Measurements from ENCODE around the gene TBC1D8B. TPM values are rescaled to one million over a fixed set of nuclear protein-coding genes. Genes with fewer than 3 reads are reported as not detected.

TBC1D8B gene
- total RNA-seq, 6 experiments from 2014 or later: 6.6 to 9.6 (median 8.2) TPM

DNA sequence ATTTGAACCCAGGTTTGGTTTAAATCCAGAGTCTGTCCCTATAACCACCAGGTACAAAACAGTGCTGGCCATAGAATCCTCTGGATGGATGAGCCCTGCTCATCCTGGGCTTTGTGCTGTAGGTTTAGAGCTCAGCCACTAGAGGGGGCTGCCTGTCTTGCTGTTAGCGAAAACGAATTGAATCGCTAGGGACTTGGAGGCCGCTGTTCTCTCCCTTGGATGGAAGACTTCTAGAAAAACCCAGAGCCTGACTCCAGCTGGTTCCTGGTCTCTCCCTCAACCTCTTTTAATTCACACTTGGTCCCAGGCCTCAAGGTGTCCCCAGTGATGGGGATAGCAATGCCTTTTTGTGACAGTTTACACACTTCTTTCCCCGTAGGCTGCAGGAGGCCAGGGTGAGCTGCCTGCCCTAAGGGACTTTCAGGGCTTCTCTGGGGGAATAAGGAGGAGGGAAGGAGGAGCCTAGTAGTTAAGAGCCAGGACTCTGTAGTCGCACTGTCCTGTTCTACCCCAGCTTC is 92.0 kb downstream of the TBC1D8B start:
- 16% methylated on average over 5 of the region's 6 CpGs for WGBS (ENCODE audit: insufficient coverage, low coverage, low lambda C conversion rate, missing lambda C conversion rate)
- peaks cover 0 to 6% of the 10 kb centered on the region in 2 donors for H3K27me3 ChIP-seq
- intact Hi-C loops (cut with DNase I): no loop called here
- H3K4me3 ChIP-seq: no peak overlapping the region
- peak; percentile 88 to 89 (median 88) for ATAC-seq
- H3K27ac ChIP-seq: no peak overlapping the region
- H3K9me3 ChIP-seq: no peaks in the 10 kb centered on the region
- H3K4me1 ChIP-seq: peaks cover 0 to 7% (median 0%) of the 10 kb centered on the region in 4 donors
- TF ChIP-seq, protein P1, sequence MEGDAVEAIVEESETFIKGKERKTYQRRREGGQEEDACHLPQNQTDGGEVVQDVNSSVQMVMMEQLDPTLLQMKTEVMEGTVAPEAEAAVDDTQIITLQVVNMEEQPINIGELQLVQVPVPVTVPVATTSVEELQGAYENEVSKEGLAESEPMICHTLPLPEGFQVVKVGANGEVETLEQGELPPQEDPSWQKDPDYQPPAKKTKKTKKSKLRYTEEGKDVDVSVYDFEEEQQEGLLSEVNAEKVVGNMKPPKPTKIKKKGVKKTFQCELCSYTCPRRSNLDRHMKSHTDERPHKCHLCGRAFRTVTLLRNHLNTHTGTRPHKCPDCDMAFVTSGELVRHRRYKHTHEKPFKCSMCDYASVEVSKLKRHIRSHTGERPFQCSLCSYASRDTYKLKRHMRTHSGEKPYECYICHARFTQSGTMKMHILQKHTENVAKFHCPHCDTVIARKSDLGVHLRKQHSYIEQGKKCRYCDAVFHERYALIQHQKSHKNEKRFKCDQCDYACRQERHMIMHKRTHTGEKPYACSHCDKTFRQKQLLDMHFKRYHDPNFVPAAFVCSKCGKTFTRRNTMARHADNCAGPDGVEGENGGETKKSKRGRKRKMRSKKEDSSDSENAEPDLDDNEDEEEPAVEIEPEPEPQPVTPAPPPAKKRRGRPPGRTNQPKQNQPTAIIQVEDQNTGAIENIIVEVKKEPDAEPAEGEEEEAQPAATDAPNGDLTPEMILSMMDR (IDR thresholded peaks at IDR 0.05): peak; percentile 80 to 90 (median 90)
- TF ChIP-seq POLR2A (IDR thresholded peaks at IDR 0.05): no peak
- DNase-seq: peak in 2 of 3 donors; percentile 59 to 65
- H3K36me3 ChIP-seq: no peaks in the 10 kb centered on the region

DNA sequence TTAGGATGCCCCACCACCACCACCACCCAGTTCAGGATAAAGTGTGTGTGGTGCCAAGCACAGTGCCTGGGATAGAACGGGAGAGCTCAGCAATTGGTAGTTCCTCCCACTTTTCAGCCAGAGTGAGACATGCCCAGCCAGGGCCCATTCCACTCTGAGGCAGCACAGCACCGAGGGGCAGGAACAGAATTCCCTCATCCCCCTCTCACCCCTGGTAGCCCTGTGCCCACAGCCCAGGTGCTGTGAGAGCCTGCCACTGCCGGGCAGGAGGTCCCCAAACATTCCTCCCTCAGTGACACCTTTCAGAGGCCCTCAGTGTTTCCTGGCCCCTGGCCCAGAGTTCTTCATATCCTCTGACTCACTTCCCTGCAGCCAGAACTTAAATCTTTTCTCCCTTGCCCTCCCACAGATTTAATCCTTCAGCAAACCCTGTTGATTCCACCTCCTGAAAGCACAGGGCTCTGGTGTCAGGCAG is 92.5 kb downstream of the TBC1D8B start:
- ATAC-seq (peak in 2 of 4 donors; percentile 3 to 47), DNase-seq (peak in 1 of 3 donors; percentile 49)
- Histone ChIP-seq H3K4me3 (no peak overlapping the region), H3K27ac (no peak overlapping the region), H3K4me1 (peaks cover 0 to 12% (median 0%) of the 10 kb centered on the region in 4 donors), H3K27me3 (peaks cover 0 to 5% of the 10 kb centered on the region in 2 donors), H3K9me3 (no peaks in the 10 kb centered on the region), H3K36me3 (no peaks in the 10 kb centered on the region)
- WGBS (ENCODE audit: insufficient coverage, low coverage, low lambda C conversion rate, missing lambda C conversion rate): 49% methylated on average over 2 of the region's 3 CpGs
- intact Hi-C loops (cut with DNase I): no loop called here
- no peak for TF ChIP-seq POLR2A (IDR thresholded peaks at IDR 0.05)
- TF ChIP-seq, protein P1 (IDR thresholded peaks at IDR 0.05): no peak

DNA sequence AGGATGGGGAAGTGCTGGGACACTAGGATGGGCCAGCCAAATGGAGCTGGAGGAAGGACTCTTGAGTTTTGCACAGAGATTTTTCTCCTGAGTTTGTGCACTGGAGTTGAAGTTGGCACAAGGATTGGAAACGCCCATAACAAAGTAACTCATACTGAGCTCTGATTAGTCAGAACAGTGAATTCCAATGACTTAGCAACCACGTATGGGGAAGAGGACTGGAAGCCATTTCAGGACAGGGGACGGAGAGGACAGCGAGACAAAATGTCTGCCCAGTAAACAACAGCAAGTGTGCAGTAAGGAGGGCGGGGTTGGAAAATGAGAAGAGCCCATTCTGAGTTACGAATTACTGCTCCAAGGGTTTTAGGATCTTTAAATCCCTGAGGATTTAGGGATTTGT is 94.8 kb downstream of the TBC1D8B start:
- Histone ChIP-seq H3K4me3 (no peak overlapping the region), H3K27ac (no peak overlapping the region), H3K27me3 (no peaks in the 10 kb centered on the region), H3K36me3 (no peaks in the 10 kb centered on the region), H3K4me1 (peaks cover 0 to 27% (median 0%) of the 10 kb centered on the region in 4 donors), H3K9me3 (no peaks in the 10 kb centered on the region)
- whole genome bisulfite sequencing (ENCODE audit: insufficient coverage, low coverage, low lambda C conversion rate, missing lambda C conversion rate): 56% methylated on average over 6 of the region's 6 CpGs
- intact Hi-C loops (cut with DNase I): no loop called here
- ATAC-seq: no peak
- TF ChIP-seq, protein P1 (IDR thresholded peaks at IDR 0.05): no peak
- DNase-seq: no peak

DNA sequence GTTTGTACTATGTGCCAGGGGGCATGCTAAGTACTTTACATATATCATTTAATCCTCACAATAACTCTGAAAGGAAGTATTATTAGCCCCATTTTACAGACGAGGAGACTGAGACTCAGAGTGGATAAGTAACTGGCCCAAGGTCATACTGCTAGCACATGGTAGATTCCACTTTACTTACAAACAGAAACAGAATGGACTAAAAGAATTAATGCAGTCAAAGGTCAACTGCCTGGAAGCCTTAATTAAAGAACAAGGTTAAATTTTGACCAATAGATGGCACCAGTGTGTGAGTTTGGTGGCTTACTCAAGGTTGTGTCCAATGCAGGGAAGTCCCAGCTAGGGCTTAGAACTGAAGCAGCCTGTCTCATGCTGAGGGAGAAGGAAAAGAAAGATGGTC is 96.0 kb downstream of the TBC1D8B start:
- WGBS (ENCODE audit: insufficient coverage, low coverage, low lambda C conversion rate, missing lambda C conversion rate): 0% methylated on average over 1 of the region's 1 CpG
- DNase-seq: no peak
- Histone ChIP-seq H3K4me1 (peaks cover 0 to 28% (median 1%) of the 10 kb centered on the region in 4 donors), H3K9me3 (no peaks in the 10 kb centered on the region), H3K4me3 (no peak overlapping the region), H3K27ac (peak overlapping the region in 1 of 3 donors; percentile 87), H3K27me3 (no peaks in the 10 kb centered on the region), H3K36me3 (no peaks in the 10 kb centered on the region)
- TF ChIP-seq POLR2A (IDR thresholded peaks at IDR 0.05): no peak
- TF ChIP-seq, protein P1 (IDR thresholded peaks at IDR 0.05): peak; percentile 42 to 62 (median 47)
- intact Hi-C loops (cut with DNase I): no loop called here
- ATAC-seq: peak; percentile 51 to 64 (median 54)
